Large intestine (tissue), 3 donors: Measurements from ENCODE around the gene ARRB1. TPM values are rescaled to one million over a fixed set of nuclear protein-coding genes. Genes with fewer than 3 reads are reported as not detected.

Source experiments
- DNase-seq, 2 donors: peaks; one replicate each; pipeline versions ENCODE4 v3.0.0 to v3.0.0-alpha.2; 2013
- H3K27ac ChIP-seq: one replicate; pipeline ENCODE4 v1.5.1; 2013; ENCODE audit warnings: low read length
- H3K27me3 ChIP-seq: 2 replicates; pipeline ENCODE4 v1.6.1; 2013; ENCODE audit warnings: low read length; ENCODE audit not compliant: control insufficient read depth, insufficient read depth
- H3K36me3 ChIP-seq: 2 replicates; pipeline ENCODE4 v1.6.1; 2013; ENCODE audit warnings: low read length; ENCODE audit not compliant: control insufficient read depth, insufficient read depth
- H3K4me1 ChIP-seq: one replicate; pipeline ENCODE4 v1.6.1; 2013; ENCODE audit warnings: low read length; ENCODE audit not compliant: control insufficient read depth, insufficient read depth
- H3K4me3 ChIP-seq: one replicate; pipeline ENCODE4 v1.5.1; 2013; ENCODE audit warnings: low read length
- H3K9me3 ChIP-seq: one replicate; pipeline ENCODE4 v1.6.1; 2013; ENCODE audit warnings: mild to moderate bottlenecking, low read depth, low read length, moderate library complexity; ENCODE audit not compliant: control insufficient read depth
- WGBS: methylation state at CpG from one replicate; pipeline ENCODE4 v1.1.5; 2013; ENCODE audit warnings: low lambda C conversion rate; ENCODE audit not compliant: insufficient coverage; 5-methylcytosine and 5-hydroxymethylcytosine counted together
- polyA plus RNA-seq: library from polyadenylated mRNA; unstranded; fragments of 120-200 nt; gene quantifications from one replicate; pipeline ENCODE4 v1.2.1, GENCODE V29; 2013

ARRB1 gene
- polyA plus RNA-seq, 1 donor = 26.9 TPM

DNA sequence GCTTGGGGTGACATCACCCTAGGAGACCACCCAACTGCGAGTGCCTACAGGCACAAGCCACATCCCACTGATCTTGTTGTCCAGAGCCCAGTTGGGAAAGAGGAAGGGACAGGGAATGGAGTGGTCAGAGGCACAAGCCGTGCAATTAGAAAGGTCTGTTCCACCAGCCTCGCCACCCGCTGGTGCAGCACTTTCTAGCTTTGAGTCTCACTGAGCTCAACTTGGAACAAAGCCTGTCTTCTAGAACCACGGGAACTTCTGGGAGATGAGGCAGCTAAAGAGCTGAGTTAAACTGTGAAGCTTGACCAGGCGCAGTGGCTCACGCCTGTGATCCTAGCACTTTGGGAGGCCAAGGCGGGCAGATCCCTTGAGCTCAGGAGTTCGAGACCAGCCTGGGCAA is 81.6 kb downstream of the ARRB1 start:
- no CpG with 5 or more reads among the region's 9 CpGs for WGBS
- Histone ChIP-seq H3K27me3 (no peaks in the 10 kb centered on the region), H3K36me3 (peaks cover 73% of the 10 kb centered on the region), H3K9me3 (no peaks in the 10 kb centered on the region), H3K4me1 (no peaks in the 10 kb centered on the region), H3K27ac (no peak overlapping the region), H3K4me3 (no peak overlapping the region)
- no peak for DNase-seq

DNA sequence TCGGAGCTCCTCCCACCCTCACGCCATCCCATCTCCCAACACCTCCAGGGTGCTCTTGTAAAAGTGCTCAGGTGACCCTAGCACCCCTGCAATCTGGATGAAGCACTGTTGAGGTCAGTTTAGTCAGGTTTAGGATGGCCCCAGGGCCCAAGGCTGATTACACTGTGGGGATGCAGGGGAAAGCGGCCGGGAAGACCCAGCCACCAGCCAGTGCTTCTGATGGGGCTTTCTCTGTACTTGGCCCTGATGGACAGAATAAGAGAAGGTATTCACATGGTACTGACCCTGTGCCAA is 82.1 kb downstream of the ARRB1 start:
- peaks cover 73% of the 10 kb centered on the region for H3K36me3 ChIP-seq
- WGBS = no CpG with 5 or more reads among the region's 4 CpGs
- no peak for DNase-seq

DNA sequence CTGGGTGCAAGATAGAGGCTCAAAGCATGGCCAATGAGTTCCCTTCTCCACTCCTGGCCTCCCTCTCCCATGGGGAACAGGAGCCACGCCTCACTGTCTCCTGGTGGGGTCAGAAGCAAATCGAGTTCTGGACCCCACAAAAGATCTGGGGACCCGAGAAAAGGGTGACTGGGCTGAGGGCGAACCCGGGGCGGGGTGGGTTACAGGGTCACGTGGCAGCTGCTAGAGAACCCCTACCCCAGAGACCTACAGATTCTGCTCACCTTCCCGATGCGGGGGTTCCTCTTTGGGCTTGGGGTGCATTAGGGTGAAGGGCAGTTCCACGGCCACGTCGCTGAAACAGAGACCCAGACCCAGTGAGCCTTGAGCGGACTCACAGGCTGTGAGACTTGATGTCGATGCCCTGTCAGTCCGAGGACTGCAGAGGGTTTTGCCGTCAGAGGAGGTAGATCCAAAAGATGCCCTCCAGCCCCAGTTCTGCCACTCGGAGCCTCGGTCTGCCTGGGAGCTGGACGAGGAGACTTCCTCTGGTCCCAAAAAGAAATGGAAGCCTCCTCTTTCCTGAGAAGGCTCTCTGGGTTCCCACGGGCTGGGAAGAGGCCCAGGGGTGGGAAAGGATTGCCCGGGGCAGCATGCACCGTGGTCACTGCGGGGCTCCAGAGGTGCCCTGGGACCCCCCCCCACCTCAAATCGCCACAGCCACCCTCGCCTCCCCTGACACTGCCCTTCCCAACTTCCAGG is 82.7 kb downstream of the ARRB1 start:
- no peak for DNase-seq
- no peak overlapping the region for H3K4me3 ChIP-seq
- WGBS = no CpG with 5 or more reads among the region's 25 CpGs
- H3K36me3 ChIP-seq = peaks cover 68% of the 10 kb centered on the region
- H3K4me1 ChIP-seq = no peaks in the 10 kb centered on the region
- H3K27ac ChIP-seq = no peak overlapping the region
- H3K9me3 ChIP-seq = no peaks in the 10 kb centered on the region
- H3K27me3 ChIP-seq = no peaks in the 10 kb centered on the region

More for the DNA sequence above, 82.1 kb downstream of the ARRB1 start:
- Histone ChIP-seq H3K27me3 (no peaks in the 10 kb centered on the region), H3K9me3 (no peaks in the 10 kb centered on the region), H3K4me1 (no peaks in the 10 kb centered on the region), H3K27ac (no peak overlapping the region), H3K4me3 (no peak overlapping the region)

DNA sequence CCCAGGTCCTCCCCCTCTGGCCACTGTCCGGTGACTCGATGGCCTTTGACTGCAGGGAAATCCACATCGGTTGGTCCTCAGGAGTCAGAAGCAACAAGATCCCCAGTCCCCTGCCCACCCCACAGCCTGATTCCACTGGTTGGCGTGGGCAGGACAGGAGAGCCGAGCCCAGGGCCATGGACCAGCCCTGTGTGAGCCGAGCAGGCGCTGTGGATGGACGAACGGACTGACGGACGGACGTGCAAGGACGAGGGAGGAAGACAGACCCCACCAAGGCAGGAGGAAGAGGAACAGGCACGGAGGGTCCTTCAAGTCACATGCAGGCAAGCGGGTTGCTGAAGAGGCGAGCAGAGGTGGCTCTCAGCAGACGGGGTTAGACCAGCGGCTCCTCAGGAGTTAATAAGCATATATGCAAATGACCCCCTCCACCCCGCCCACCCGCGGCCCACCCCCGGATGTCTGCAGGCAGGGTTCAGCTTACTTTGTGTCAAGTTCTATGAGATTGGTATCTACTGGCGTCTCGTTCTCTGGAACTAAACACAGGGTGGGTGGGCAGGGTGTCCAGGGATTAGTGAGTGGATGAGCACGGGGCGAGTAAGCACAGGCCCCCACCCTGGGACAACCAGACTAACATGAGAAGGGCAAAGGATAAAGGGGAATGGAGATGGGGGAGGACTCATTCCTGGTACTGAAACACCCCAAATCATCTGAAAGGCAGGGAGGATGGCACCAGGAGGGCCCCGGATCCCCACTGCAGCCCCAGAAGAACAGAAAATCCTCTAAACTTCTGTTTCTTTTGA is 84.1 kb downstream of the ARRB1 start:
- 93% methylated on average over 3 of the region's 27 CpGs for WGBS
- peaks cover 54% of the 10 kb centered on the region for H3K36me3 ChIP-seq
- H3K27me3 ChIP-seq = no peaks in the 10 kb centered on the region
- no peaks in the 10 kb centered on the region for H3K9me3 ChIP-seq
- no peak for DNase-seq
- no peak overlapping the region for H3K27ac ChIP-seq
- H3K4me1 ChIP-seq = no peaks in the 10 kb centered on the region
- H3K4me3 ChIP-seq = no peak overlapping the region

DNA sequence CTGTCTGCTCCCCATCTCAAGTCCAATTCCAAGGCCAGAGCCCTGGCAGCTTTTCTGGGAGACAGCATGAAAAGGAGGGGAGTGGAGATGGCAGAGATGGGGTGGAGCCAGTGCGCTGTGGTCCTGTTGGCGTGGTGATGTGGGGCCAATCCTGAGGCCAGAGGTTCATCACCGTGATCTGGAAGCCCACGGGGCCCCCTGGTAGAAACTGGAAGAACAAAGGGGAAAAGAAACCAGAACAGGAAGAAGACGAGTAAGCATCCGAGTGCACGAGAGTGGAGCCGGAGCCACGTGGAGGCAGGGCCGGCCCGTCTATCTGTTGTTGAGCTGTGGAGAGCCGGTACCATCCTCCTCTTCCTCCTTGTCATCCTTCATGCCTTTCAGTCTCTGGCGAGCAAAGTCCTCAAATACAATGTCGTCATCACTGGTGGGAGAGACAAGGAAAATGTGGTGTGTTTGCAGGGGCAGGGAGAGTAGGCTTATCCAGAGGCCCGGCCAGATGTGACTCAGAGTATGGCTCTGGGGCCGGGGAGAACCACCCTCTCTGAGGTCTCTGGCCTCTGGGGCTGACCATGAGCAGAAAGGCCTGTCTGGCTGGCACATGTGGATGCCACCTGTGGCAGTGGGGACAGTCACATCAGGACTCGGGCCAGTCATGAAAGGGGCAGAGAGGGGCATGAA is 85.5 kb downstream of the ARRB1 start:
- H3K27ac ChIP-seq = no peak overlapping the region
- no peaks in the 10 kb centered on the region for H3K4me1 ChIP-seq
- no peaks in the 10 kb centered on the region for H3K9me3 ChIP-seq
- H3K36me3 ChIP-seq = peaks cover 44% of the 10 kb centered on the region
- WGBS = 100% methylated on average over 1 of the region's 17 CpGs
- no peak overlapping the region for H3K4me3 ChIP-seq
- H3K27me3 ChIP-seq = no peaks in the 10 kb centered on the region
- no peak for DNase-seq

DNA sequence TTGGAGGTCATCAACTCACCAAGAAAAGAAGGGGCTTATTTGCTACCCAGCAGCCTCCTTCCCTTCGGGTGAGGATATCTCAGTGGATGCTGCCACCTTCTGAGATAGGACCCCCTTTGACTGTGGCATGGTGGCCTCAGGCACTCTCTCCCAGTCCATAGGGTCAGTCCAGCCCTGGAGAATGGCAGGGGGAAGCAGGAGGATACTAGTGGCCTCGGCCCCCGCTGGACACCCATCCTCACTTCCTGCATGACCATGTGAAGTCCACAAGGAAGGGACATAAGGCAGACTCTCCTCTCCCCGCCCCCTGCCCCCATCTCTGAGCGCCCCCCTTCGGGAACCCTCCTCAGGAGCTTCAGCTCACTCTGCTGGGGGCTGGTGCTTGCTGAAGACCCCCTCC is 86.5 kb downstream of the ARRB1 start:
- Histone ChIP-seq H3K4me1 (no peaks in the 10 kb centered on the region), H3K27me3 (no peaks in the 10 kb centered on the region), H3K9me3 (no peaks in the 10 kb centered on the region), H3K36me3 (peaks cover 38% of the 10 kb centered on the region), H3K4me3 (no peak overlapping the region), H3K27ac (no peak overlapping the region)
- WGBS = no CpG with 5 or more reads among the region's 6 CpGs
- no peak for DNase-seq

DNA sequence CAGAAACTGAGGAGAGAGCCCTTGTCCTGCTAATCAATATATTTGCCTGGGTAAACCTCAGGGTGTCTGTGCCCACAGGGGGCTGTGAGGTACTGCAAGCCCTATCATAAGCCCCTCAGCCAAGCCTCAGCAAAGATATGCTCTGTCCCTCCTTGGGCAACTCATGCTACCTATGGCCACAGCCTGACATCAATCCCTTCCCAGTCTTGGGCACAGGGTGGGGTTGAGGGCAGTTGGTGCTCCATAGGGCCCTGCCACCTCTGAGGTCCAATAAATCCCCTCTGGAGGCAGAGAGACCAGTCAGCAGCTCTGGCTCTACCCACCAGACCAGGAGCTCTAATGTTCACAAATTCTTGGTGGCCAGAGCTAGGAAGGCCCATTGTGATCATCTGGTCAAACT is 87.1 kb downstream of the ARRB1 start:
- no peak for DNase-seq
- Histone ChIP-seq H3K9me3 (no peaks in the 10 kb centered on the region), H3K4me1 (no peaks in the 10 kb centered on the region), H3K27me3 (no peaks in the 10 kb centered on the region), H3K36me3 (peaks cover 33% of the 10 kb centered on the region), H3K27ac (no peak overlapping the region), H3K4me3 (no peak overlapping the region)

DNA sequence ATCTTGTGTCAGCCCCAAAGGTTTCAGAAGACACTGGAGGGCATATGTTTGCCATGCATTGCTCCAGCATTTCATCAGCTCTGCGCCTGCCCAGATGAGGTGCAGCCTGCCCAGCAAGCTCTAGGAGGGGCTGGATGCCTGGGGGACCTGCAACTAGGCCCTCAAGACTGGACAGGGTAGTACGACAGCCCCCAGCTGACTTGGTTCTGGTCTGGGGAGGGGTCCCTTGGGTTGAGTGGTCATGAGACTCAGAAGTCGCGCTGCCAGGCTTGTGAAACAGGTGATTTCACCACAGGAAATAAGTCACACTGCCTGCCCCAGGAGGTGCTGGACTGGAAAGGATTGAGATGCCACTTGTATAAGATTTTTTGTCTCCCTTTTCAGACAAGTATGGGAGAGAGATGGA is 87.5 kb downstream of the ARRB1 start:
- H3K4me3 ChIP-seq = no peak overlapping the region
- H3K27me3 ChIP-seq = no peaks in the 10 kb centered on the region
- peaks cover 28% of the 10 kb centered on the region for H3K36me3 ChIP-seq
- no peaks in the 10 kb centered on the region for H3K9me3 ChIP-seq
- no peak for DNase-seq
- no peak overlapping the region for H3K27ac ChIP-seq
- no peaks in the 10 kb centered on the region for H3K4me1 ChIP-seq
- no CpG with 5 or more reads among the region's 4 CpGs for WGBS

DNA sequence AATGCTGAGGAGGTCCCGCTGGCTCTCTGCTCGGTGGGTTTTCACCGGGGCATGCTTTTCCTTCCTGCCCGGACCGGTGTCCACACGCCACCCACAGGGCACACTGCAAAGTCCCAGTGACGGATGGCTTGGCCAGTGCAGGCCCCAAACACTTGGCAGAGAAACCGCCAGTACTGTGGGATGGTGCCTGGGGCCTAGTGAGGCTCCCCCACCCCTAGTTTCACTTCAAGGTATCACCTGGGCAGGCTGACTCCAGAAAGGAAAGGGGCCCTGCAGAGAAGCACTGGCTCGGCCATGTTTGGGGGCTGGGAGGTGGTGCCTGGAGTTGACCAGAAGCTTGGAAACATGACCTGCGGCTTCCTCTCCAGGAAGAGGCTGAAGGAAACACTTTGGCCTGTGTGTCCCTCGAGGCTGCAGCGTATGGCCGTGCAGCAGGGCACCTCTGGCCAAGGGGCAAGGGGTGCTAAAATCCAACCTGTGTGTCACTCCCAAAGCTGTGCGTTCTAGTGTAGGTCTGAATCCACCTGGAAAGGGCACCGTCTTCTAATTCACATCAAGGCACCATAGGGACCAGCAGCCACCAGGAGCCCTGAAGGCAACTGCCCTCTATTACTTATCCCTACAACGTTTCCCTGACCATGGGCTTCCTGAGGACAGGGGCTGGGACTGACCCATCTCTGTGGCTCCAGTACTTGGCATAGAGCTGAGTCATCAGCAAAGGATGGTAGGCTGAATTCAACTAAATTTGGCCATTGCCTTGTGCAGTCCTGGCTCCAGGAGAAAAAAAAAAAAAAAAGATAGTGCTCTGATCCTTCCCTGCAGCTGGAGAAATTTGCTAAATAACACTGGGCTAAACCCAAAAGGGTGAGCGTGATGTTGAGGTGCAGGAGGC is 88.3 kb downstream of the ARRB1 start:
- H3K27me3 ChIP-seq = no peaks in the 10 kb centered on the region
- H3K36me3 ChIP-seq = peaks cover 23% of the 10 kb centered on the region
- no peak overlapping the region for H3K27ac ChIP-seq
- no CpG with 5 or more reads among the region's 17 CpGs for WGBS
- no peak overlapping the region for H3K4me3 ChIP-seq
- no peaks in the 10 kb centered on the region for H3K4me1 ChIP-seq
- DNase-seq = no peak
- no peaks in the 10 kb centered on the region for H3K9me3 ChIP-seq

DNA sequence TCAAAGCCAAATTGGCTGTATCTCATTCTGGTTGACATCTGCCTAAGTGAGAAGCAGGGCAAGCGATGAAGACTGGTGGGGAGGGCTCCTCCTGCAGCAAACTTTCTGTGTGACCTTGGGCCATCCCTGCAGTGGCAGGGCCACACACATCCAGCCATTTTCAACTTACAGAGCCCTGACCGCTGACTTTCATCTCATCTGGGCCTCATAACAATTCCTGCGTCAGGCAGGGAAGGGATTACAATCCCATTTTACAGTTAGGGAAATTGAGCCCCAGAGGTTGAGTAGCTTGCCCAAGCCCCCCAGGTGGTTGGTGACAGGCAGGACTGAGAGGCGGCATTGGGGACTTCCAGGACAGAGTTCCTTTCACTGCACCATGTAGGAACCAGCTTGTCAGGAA is 89.0 kb downstream of the ARRB1 start:
- no peak for DNase-seq
- H3K9me3 ChIP-seq = no peaks in the 10 kb centered on the region
- H3K36me3 ChIP-seq = peaks cover 19% of the 10 kb centered on the region
- H3K27ac ChIP-seq = no peak overlapping the region
- H3K4me1 ChIP-seq = no peaks in the 10 kb centered on the region
- H3K4me3 ChIP-seq = no peak overlapping the region
- no CpG with 5 or more reads among the region's 4 CpGs for WGBS
- no peaks in the 10 kb centered on the region for H3K27me3 ChIP-seq
